Amygdala (tissue), 56 donors: Measurements from ENCODE around the gene MSRB1.

ENCODE experiments used
- DNase-seq, 56 donors: peaks; one replicate each; lab custom pipeline; 2025; lab: John Stamatoyannopoulos, UW

Gene MSRB1

GRCh38 chr16:1979271-1980029, 36.5 kb upstream of the MSRB1 start:
- no peak for DNase-seq

GRCh38 chr16:1978476-1979120, 35.6 kb upstream of the MSRB1 start:
- no peak for DNase-seq

DNA sequence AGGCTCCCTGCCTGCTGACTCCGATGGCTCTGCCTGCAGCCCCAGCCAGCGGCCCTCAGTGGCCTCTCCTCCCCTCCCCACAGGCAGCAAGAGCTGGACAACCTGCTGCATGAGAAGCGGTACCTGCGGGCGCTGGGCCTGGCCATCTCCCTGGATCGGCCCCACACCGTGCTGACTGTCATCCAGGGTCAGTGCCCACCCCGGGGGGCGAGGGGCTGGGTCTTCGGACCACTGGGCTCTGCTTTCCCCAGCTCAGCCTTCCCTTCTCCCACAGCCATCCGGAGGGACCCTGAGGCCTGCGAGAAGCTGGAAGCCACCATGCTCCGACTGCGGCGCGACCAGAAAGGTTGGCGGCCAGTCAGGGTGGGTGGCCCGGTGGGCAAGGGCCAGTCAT, 34.9 kb upstream of the MSRB1 start:
- no peak for DNase-seq

GRCh38 chr16:1976951-1977874, 34.2 kb upstream of the MSRB1 start:
- no peak for DNase-seq

- DNase-seq, result no peak
Measured at GRCh38 chr16:1976216-1976520, 33.2 kb upstream of the MSRB1 start.

GRCh38 chr16:1975432-1976215, 32.6 kb upstream of the MSRB1 start:
- no peak for DNase-seq

GRCh38 chr16:1974157-1975070, 31.4 kb upstream of the MSRB1 start:
- DNase-seq, result no peak

DNA sequence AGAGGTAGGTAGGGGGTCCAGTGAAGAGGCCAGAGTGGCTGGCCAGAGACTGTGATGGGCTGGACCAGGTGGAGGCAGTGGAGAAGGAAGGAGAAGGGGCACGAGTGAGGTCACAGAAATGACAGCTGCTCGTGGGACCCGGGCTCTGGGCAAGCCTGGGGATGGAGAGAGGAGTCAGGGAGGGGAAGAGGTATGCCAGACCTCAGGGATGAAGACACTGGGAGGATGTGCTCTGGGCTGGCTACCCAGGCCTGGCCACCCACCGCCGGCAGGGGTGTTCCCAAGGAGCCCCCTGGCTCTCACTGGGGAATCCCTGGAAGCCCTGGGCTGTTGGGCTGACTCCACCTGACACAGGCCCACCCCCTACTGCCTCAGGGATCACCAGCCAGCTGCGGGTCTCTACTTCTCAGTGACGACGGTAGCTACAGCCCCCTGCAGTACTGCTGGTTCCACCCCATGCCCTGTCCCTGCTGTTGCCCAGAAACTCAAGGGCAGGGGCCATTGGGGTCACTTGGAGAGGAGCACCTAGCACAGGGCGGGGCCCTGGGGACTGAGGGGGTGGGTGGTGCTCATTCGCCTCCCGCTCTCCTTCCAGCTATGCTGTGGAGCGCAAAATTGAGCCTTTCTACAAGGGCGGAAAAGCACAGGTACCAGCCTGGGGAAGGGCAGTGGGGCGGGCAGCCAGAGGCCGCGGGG, 30.6 kb upstream of the MSRB1 start:
- no peak for DNase-seq

DNA sequence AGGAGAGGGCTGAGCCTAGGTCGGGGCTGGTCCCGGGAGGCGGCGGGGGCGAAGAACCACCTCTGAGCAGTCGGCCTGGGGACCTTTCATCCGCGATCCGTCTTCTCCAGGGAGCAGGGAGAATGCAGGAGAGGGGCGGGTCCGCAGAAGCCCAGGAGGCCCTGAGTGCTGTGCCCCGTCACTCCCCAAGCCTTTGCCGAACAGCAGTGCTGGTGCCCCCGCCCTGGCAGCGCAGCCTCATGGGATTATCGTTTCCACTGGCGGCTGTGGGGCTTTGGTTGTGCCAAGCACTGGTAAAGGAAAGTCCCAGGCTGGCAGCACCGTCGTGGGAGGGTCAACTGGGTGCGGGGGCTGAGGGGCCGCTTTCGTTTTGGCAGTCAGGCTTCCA, 29.5 kb upstream of the MSRB1 start:
- no peak for DNase-seq

GRCh38 chr16:1971796-1972489, 28.9 kb upstream of the MSRB1 start, which contains the start of gene TBL3:
TBL3 (plus strand) TSS chr16:1972053; CDS start chr16:1972165, 112 bp downstream.
- peak; percentile 25 to 97 (median 88) for DNase-seq

DNA sequence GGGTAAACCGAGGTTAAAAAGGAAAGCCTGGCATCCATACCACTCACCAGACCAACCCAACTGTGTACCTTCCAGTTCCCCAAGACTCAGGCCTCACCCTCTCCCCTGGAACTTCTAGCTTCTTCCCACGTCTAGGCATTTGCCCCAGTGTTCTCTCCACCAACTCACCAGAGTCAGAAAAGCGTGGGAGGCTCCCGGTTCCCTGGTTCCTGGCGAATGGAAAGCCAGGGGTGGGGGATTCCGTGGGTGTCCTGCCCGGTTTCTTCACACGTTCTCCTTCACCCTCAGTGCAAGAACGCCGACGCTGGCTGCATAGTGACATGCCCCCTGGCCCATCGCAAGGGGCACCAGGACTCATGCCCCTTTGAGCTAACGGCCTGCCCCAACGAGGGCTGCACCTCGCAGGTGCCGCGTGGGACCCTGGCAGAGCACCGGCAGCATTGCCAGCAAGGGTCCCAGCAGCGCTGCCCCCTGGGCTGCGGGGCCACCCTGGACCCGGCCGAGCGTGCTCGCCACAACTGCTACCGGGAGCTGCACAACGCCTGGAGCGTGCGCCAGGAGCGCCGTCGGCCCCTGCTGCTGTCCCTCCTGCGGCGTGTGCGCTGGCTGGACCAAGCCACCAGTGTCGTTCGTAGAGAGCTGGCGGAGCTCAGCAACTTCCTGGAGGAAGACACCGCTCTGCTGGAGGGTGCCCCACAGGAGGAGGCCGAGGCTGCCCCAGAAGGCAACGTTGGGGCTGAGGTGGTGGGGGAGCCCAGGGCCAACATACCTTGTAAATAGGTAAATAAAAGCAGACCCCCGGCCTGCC, 25.4 kb upstream of the MSRB1 start:
- DNase-seq, result no peak

DNA sequence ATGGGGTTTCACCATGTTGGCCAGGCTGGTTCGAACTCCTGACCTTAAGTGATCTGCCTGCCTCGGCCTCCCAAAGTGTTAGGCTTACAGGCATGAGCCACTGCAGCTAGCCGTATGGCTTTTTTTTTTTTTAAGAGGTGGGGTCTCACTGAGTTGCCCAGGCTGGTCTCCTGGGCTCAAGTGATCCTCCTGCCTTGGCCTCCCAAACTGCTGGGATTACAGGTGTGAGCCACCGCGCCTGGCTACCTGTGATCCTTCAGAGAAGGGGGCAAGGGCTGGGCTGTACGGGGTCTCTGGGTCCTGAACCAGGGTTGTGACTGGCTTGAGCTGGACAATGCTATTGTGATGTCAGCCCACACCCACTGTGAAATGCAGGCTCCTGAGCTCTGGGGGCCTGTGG, 23.5 kb upstream of the MSRB1 start, which contains the start of gene RNF151:
TSS of gene RNF151 (plus strand) at position 397 of the 400 bp plus-strand sequence. CDS start 26 bp downstream, outside the sequence.
- DNase-seq, result no peak

DNA sequence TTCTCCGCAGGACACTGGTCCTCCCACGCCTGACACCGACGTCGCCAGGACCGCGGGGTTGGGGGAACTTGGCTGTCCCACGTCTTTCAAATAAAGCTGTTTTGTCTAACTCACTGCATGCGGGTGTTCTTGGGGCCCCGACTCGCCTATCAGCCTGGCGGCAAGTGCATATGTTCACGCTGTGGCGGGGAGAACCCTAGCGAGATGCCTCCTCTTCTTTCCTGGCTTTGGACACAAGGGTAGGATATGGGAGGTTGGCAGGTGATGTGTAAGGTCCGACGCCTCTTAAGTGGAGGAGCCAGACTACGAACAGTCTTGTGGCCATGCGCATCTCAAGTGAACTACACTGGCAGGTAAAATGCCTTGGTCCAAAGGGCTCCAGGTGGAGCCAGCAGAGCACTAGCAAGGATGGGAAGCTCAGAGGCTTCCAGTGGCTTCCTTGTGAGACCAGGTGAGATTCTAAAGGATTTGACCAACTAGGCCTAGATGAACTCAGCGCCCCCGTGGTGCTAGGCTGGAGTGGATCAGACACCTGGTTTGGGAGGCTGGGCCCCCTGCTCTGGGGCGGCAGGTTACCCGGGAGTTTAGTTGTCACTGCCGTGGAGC, 22.5 kb upstream of the MSRB1 start:
- DNase-seq, result no peak

DNA sequence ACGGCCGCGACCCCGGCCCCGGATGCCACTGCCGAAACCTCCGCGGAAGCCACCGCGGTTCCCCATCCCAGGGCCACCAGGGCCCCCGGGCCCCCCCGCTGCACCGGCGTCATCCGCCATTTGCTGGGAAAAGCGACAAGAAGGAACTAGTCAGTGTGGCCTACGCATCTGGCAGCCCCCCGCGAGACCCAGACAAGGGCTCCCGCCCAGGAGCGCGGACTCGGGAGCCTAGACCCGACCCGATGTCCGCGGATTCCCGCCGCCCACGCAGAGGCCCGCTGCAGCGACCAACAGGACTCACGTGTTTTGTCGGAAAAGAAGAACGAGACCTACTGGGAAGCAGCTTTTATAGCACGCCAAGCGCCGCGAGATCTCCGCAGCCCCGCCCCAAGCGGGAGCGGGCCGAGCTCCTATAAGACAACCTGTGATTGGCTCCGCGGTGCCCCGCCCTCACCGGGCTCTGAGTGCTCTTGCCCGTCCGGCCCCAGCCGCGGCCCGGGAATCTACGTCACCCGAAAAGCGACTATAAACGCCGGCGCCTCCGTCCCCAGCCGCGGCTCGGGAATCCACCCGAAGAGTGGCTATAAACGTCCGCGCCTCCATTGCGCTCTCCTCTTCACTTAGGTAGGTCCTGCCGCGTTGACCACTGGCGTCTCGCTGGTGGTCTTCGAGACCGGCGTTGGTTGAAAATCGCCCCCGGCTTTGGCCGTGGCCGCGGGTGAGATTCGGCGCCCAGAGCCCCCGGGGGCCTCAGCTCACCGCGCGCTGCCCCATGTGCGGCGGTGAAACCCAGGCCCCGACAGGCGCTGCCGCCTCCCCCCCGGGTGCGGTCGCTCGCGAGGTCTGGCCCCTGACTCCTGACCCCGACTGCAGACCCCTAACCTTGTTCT, 21.8 kb upstream of the MSRB1 start, which contains the start of gene RPS2:
TSS of gene RPS2 (minus strand) at position 321 of the 890 bp plus-strand sequence. CDS start at position 120, 201 bp downstream.
- DNase-seq, result peak; percentile 48 to 100 (median 97)

DNA sequence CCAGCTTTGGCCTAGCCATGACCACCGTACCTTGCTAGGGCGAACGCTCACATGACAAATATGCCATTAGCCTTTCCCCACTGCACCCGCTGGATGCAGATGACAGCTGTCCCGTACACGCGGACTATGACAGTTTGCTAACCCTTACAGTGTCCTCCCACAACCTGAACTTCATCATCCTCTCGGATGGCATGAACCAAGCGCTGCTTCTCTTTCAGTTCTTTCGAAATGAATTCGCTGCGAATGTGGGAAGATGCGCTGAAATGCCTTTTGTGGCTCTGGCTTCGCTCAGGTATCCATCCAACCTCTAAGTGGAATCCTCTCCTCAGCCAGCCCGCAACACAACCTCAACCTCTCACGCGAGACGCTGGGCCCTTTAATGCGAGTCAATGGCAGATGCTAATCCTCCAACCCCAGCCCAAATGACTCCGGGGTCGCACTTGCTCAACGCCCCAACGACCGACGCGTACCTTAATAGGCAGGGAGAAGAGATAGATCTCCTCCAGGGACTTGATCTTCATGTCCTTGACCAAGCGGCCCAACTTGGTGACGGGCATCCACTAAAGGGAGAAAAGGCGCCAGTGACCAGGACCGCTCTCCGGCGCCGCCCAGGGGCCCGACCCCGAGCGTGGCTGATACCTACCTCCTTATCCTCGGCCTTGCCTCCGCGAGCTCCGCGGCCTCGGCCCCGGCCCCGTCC, 21.0 kb upstream of the MSRB1 start:
- peak in 11 of 56 donors; percentile 46 to 62 (median 56) for DNase-seq
